DND-41 (cell line): ENCODE measurements around the gene MRPS2.
"Not testable (repeated sequence)": the region's sequence is repeated elsewhere in the genome, so short reads cannot be mapped to it uniquely, and the experiment has no call there.

ENCODE experiments used
- ATAC-seq: fragments of 200-7000 bp; cut with Tn5 transposase; 3 replicates; pipeline ENCODE4 v1.9.1; 2021; ENCODE audit warnings: low read depth; ENCODE audit not compliant: insufficient read depth
- DNase-seq: peaks from one replicate; pipeline ENCODE4 v3.0.0-alpha.2; 2020
- H2AFZ ChIP-seq: 2 replicates; pipeline ENCODE4 v1.6.0; 2012; ENCODE audit warnings: low read depth, low read length
- H3K27ac ChIP-seq: 2 replicates; pipeline ENCODE4 v1.5.1; 2012; ENCODE audit warnings: low read length, inconsistent platforms
- H3K27me3 ChIP-seq: fragments of 200-600 bp; sonication (generic); 2 replicates; pipeline ENCODE4 v1.6.0; 2012; ENCODE audit warnings: low read length, mild to moderate bottlenecking, inconsistent platforms; ENCODE audit not compliant: insufficient read depth, poor library complexity
- H3K36me3 ChIP-seq: 2 replicates; pipeline ENCODE4 v1.5.1; 2012; ENCODE audit warnings: low read length, inconsistent platforms; ENCODE audit not compliant: insufficient read depth
- H3K4me1 ChIP-seq: 2 replicates; pipeline ENCODE4 v1.5.1; 2012; ENCODE audit warnings: mild to moderate bottlenecking, low read length; ENCODE audit not compliant: insufficient read depth
- H3K4me2 ChIP-seq: 2 replicates; pipeline ENCODE4 v1.6.0; 2012; ENCODE audit warnings: mild to moderate bottlenecking, moderate library complexity, low read length, inconsistent platforms; ENCODE audit not compliant: insufficient read depth
- H3K4me3 ChIP-seq, 2 experiments: fragments of 200-600 bp in 1 of 2; shearing (Covaris generic) in 1 of 2; 2 replicates each; pipeline ENCODE4 v1.5.1; 2012 to 2016; ENCODE audit warnings: inconsistent platforms in 2 of 2, low read length in 2 of 2, mild to moderate bottlenecking in 2 of 2, low read depth in 1 of 2, moderate library complexity in 1 of 2
- H3K79me2 ChIP-seq: 2 replicates; pipeline ENCODE4 v1.6.0; 2012; ENCODE audit warnings: low read length, inconsistent platforms; ENCODE audit not compliant: insufficient read depth
- H3K9ac ChIP-seq: 2 replicates; pipeline ENCODE4 v1.6.0; 2012; ENCODE audit warnings: low read depth, mild to moderate bottlenecking, inconsistent platforms, low read length, moderate library complexity
- H3K9me3 ChIP-seq: 2 replicates; pipeline ENCODE4 v1.5.1; 2012; ENCODE audit warnings: low read length, moderate library complexity, mild to moderate bottlenecking, inconsistent platforms; ENCODE audit not compliant: insufficient read depth, severe bottlenecking
- H4K20me1 ChIP-seq: 2 replicates; pipeline ENCODE4 v1.6.0; 2012; ENCODE audit warnings: low read length; ENCODE audit not compliant: insufficient read depth
- CTCF ChIP-seq: IDR thresholded peaks from 2 replicates; pipeline ENCODE4 v1.5.1; 2012; ENCODE audit warnings: borderline replicate concordance, low read length, moderate library complexity, mild to moderate bottlenecking; ENCODE audit not compliant: poor library complexity, severe bottlenecking; ENCODE audit errors: extremely low read depth
- EZH2 ChIP-seq: IDR thresholded peaks from 3 replicates; pipeline ENCODE4 v1.6.1; 2012; ENCODE audit warnings: borderline replicate concordance, low read depth, mild to moderate bottlenecking, moderate library complexity, low read length, inconsistent platforms; ENCODE audit not compliant: severe bottlenecking

MRPS2 gene

GRCh38 chr9:135455401-135456030, 45.0 kb upstream of the MRPS2 start:
- Histone ChIP-seq H3K9me3 (no peaks in the 10 kb centered on the region), H3K9ac (no peak overlapping the region), H3K4me3 (no peak overlapping the region), H4K20me1 (no peaks in the 10 kb centered on the region), H3K27me3 (peaks cover 2% of the 10 kb centered on the region), H3K27ac (no peak overlapping the region), H3K79me2 (no peaks in the 10 kb centered on the region), H3K4me1 (no peaks in the 10 kb centered on the region), H3K36me3 (no peaks in the 10 kb centered on the region), H2AFZ (no peak overlapping the region), H3K4me2 (no peak overlapping the region)
- DNase-seq: no peak
- TF ChIP-seq EZH2 (no peak), CTCF (no peak)
- ATAC-seq: no peak

- DNase-seq (no peak), ATAC-seq (no peak)
- TF ChIP-seq EZH2 (no peak), CTCF (no peak)
- Histone ChIP-seq H3K9me3 (no peaks in the 10 kb centered on the region), H2AFZ (no peak overlapping the region), H3K36me3 (no peaks in the 10 kb centered on the region), H3K79me2 (no peaks in the 10 kb centered on the region), H3K4me3 (no peak overlapping the region), H3K4me1 (no peaks in the 10 kb centered on the region), H3K4me2 (no peak overlapping the region), H3K27ac (no peak overlapping the region), H3K27me3 (peaks cover 2% of the 10 kb centered on the region), H3K9ac (no peak overlapping the region), H4K20me1 (no peaks in the 10 kb centered on the region)
These were observed 43.9 kb upstream of the MRPS2 start for GRCh38 chr9:135456436-135457104.

- H3K4me2 ChIP-seq, H3K4me1 ChIP-seq, H2AFZ ChIP-seq, H3K9me3 ChIP-seq, H4K20me1 ChIP-seq, ATAC-seq, DNase-seq, H3K79me2 ChIP-seq, H3K9ac ChIP-seq, H3K27ac ChIP-seq, H3K36me3 ChIP-seq, H3K27me3 ChIP-seq, H3K4me3 ChIP-seq: not testable (repeated sequence)
These were observed 42.0 kb upstream of the MRPS2 start for GRCh38 chr9:135458478-135458877.

- Histone ChIP-seq H4K20me1 (no peaks in the 10 kb centered on the region), H3K36me3 (no peaks in the 10 kb centered on the region), H3K4me3 (no peak overlapping the region), H2AFZ (no peak overlapping the region), H3K27me3 (no peaks in the 10 kb centered on the region), H3K9me3 (no peaks in the 10 kb centered on the region), H3K27ac (no peak overlapping the region), H3K4me1 (no peaks in the 10 kb centered on the region), H3K9ac (no peak overlapping the region), H3K4me2 (no peak overlapping the region), H3K79me2 (no peaks in the 10 kb centered on the region)
- TF ChIP-seq CTCF: no peak
- no peak for TF ChIP-seq EZH2
- no peak for ATAC-seq
- DNase-seq: no peak
These were observed 38.5 kb upstream of the MRPS2 start for GRCh38 chr9:135461936-135462335.
